GM18861 (cell line): ENCODE results near the gene RNF223.
"Not testable (repeated sequence)": the region's sequence is repeated elsewhere in the genome, so short reads cannot be mapped to it uniquely, and the experiment has no call there.

Experiments
- ATAC-seq: cut with Tn5 transposase; IDR thresholded peaks from one replicate; pipeline ENCODE4 v1.9.1; 2021; ENCODE audit not compliant: unreplicated experiment

The RNF223 gene

DNA sequence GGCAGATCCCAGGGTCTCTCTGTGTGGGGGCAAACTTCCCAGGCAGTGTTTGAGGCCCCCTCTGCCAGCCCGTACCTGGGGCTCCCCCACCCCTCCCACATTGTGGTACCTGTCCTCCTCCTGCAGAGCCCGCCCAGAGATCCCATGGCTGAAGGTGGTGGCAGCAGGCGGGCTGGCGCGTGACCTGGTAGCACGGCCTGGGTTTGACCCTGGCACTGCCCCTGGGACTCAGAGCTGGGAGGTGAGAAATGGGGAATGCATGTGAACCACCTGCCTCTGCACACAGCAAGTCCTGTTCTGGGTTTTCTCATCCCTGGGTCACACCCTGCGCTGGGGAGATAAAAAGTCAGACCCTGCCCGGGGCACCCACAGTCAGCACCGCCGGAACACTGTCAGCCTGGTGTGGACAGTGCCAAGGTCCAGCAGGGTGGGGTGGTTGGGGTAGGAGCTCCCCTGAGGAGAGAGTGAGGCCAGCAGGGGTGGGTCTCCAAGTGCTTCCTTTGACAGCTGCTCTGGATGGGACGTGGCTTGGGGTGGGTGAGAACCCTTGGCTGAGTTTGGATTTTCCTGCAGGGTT lies 42.4 kb downstream of the RNF223 start:
- no peak for ATAC-seq

DNA sequence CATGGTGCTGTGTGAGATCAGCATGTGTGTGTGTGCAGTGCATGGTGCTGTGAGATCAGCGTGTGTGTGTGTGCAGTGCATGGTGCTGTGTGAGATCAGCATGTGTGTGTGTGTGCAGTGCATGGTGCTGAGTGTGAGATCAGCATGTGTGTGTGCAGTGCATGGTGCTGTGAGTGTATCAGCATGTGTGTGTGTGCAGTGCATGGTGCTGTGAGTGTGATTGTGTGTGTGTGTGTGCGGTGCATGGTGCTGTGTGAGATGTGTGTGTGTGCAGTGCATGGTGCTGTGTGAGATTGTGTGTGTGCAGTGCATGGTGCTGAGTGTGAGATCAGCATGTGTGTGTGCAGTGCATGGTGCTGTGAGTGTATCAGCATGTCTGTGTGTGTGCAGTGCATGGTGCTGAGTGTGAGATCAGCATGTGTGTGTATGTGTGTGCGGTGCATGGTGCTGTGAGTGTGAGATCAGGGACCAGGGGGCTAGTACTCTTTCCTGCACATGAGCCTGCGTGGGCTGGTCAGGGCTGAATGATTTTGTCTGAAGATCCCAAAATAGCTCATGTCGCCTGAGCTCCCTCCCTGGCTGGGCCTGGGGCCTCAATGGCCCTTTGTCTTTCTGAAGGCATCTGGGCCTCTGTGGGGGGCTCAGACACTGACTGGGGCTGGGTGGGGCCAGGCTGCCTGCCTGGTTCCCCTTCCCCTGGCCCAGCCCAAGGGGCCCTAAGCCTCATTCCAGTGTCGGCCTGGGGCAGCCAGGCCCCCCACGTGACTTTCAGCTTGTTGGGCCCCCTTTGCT lies 43.0 kb downstream of the RNF223 start:
- not testable (repeated sequence) for ATAC-seq

GRCh38 chr1:1027791-1028190 lies 46.3 kb downstream of the RNF223 start:
- ATAC-seq, result no peak

- ATAC-seq, result no peak
Measured at GRCh38 chr1:1026599-1027413, 47.3 kb downstream of the RNF223 start.

GRCh38 chr1:1025730-1026129 lies 48.4 kb downstream of the RNF223 start:
- no peak for ATAC-seq

GRCh38 chr1:1024771-1025699 lies 49.1 kb downstream of the RNF223 start:
- ATAC-seq, result no peak

- no peak for ATAC-seq
Measured at GRCh38 chr1:1024149-1024770, 49.8 kb downstream of the RNF223 start.

GRCh38 chr1:1023700-1024099 lies 50.4 kb downstream of the RNF223 start:
- ATAC-seq, result no peak

GRCh38 chr1:1022302-1023009 lies 51.6 kb downstream of the RNF223 start:
- no peak for ATAC-seq

- no peak for ATAC-seq
Measured at GRCh38 chr1:1021920-1022259, 52.2 kb downstream of the RNF223 start.

DNA sequence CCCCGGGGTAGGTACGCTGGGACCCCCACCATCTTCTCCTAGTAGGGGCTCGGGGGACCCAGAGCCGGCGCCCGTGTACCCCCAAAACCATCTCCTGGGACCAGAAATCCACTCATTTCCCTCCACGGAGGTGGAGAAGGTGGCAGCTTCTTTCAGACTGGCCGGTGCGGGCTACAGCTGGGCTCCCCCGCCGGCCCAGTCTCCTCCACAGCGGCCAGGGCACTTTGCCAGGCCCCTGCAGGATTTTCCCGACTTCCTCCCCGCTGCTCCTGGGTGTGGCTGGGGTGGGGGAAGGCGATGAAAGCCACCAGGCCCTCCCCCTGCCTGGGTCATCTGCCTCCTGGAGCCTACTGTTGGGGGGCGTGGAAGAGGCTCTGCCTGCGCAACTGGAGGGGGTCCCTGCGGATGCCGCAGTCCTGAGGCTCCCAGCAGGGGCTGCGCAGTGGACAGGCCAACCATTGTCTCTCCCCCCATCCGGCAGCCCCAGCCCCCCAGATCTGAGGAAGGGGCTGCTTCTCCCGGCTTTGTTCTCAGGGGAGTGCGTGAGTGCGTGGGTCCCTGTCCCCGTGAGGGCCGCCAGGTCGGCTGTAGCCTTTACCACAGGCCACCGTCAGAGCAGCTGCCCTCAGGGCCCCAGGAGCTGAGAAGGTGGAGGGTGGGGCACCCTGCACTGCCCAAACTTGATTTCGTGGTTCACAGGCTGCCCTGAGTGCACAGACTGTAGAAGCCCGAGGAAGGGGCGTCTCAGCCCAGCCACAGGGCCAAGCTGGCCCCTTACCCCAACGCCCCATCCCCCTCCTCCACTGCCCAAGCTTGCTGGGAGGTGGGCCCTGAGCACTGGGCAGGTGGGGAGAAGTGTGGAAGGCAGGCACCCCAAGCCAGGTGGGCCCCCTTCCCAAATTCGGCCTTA lies 52.8 kb downstream of the RNF223 start:
- ATAC-seq, result no peak
